GM12891 (cell line): ENCODE measurements around the gene CNPY1.

Experiments used
- POLR2A ChIP-seq: IDR thresholded peaks from 2 replicates; pipeline ENCODE4 v1.6.1; 2011; ENCODE audit warnings: low read depth, low read length, control low read depth
- POLR2AphosphoS5 ChIP-seq: IDR thresholded peaks from 2 replicates; pipeline ENCODE4 v1.6.1; 2011; ENCODE audit warnings: low read depth, low read length, control low read depth
- SPI1 ChIP-seq: IDR thresholded peaks from 2 replicates; pipeline ENCODE4 v1.6.1; 2011; ENCODE audit warnings: low read depth, low read length, control low read depth

- TF ChIP-seq POLR2AphosphoS5, result no peak
- no peak for TF ChIP-seq POLR2A
- TF ChIP-seq SPI1, result no peak
Observed at GRCh38 chr7:155497149-155497901, 49.0 kb downstream of the CNPY1 start.
